Skeletal muscle satellite cell (primary cell): ENCODE measurements around the gene FKBP2.
"Not testable (repeated sequence)": the region's sequence is repeated elsewhere in the genome, so short reads cannot be mapped to it uniquely, and the experiment has no call there.

Source experiments
- H3K27me3 ChIP-seq: 2 replicates; pipeline ENCODE4 v1.7.0; 2013; ENCODE audit warnings: low read length; ENCODE audit not compliant: control insufficient read depth, insufficient read depth
- H3K36me3 ChIP-seq: 2 replicates; pipeline ENCODE4 v1.7.0; 2013; ENCODE audit warnings: mild to moderate bottlenecking, control low read depth, low read length; ENCODE audit not compliant: insufficient read depth
- H3K4me1 ChIP-seq: 2 replicates; pipeline ENCODE4 v1.7.0; 2013; ENCODE audit warnings: low read length; ENCODE audit not compliant: control insufficient read depth, insufficient read depth
- H3K4me2 ChIP-seq: 2 replicates; pipeline ENCODE4 v1.7.0; 2013; ENCODE audit warnings: mild to moderate bottlenecking, low read length
- H3K4me3 ChIP-seq: 2 replicates; pipeline ENCODE4 v1.7.0; 2013; ENCODE audit warnings: low read length
- H3K9ac ChIP-seq: 2 replicates; pipeline ENCODE4 v1.7.0; 2013; ENCODE audit warnings: mild to moderate bottlenecking, low read depth, low read length, moderate library complexity
- H3K9me3 ChIP-seq: replicated peaks from 2 replicates; pipeline ENCODE4 v1.7.0; 2013; ENCODE audit warnings: mild to moderate bottlenecking, control low read depth, low read length

The FKBP2 gene

DNA sequence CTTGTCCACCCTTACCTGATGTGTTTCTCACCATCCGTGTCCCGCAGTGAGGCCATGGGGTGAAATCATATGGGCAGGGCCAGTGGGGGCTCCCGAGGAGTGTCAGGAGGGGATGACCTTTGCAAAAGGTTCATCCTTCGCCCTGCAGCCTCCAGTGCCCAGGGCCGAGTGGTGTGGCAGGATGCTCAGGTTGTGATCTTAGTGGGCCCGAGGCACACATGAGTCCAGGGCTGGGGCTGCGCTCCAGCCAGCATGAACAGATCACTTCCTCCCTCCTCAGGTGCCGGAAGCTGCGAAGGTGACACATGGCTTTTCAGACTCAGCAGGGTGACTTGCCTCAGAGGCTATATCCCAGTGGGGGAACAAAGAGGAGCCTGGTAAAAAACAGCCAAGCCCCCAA, 2.8 kb upstream of the FKBP2 start:
- H3K9ac ChIP-seq: no peak overlapping the region
- no peak overlapping the region for H3K4me3 ChIP-seq
- H3K4me1 ChIP-seq: peaks cover 35% of the 10 kb centered on the region

DNA sequence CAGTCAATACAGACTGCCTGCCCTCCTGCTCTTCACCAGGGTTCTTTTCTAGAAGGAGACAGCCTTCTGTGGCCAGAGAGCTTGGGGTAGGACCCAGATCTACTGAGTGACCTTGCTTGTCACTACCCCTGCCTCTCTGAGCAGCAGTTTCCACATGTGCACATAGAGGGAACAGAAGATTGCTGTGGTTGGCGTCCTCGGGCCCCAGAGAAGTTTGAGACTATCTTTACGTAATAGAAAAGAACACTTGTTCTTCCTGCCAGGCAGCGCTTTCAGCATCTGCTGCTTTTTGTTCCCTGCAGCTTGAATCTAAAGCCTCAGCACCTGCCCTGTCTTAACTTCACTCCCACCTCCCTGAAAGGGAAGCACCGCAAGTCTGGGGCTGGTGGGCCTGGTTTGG, 1.9 kb upstream of the FKBP2 start:
- H3K4me3 ChIP-seq: no peak overlapping the region
- H3K4me1 ChIP-seq: peaks cover 38% of the 10 kb centered on the region
- H3K27me3 ChIP-seq: no peaks in the 10 kb centered on the region
- no peak overlapping the region for H3K9ac ChIP-seq
- H3K4me2 ChIP-seq: no peak overlapping the region
- H3K9me3 ChIP-seq: no peaks in the 10 kb centered on the region
- H3K36me3 ChIP-seq: peaks cover 22% of the 10 kb centered on the region

More for the DNA sequence above, 2.8 kb upstream of the FKBP2 start:
- Histone ChIP-seq H3K27me3 (no peaks in the 10 kb centered on the region), H3K36me3 (peaks cover 15% of the 10 kb centered on the region), H3K9me3 (no peaks in the 10 kb centered on the region), H3K4me2 (no peak overlapping the region)

DNA sequence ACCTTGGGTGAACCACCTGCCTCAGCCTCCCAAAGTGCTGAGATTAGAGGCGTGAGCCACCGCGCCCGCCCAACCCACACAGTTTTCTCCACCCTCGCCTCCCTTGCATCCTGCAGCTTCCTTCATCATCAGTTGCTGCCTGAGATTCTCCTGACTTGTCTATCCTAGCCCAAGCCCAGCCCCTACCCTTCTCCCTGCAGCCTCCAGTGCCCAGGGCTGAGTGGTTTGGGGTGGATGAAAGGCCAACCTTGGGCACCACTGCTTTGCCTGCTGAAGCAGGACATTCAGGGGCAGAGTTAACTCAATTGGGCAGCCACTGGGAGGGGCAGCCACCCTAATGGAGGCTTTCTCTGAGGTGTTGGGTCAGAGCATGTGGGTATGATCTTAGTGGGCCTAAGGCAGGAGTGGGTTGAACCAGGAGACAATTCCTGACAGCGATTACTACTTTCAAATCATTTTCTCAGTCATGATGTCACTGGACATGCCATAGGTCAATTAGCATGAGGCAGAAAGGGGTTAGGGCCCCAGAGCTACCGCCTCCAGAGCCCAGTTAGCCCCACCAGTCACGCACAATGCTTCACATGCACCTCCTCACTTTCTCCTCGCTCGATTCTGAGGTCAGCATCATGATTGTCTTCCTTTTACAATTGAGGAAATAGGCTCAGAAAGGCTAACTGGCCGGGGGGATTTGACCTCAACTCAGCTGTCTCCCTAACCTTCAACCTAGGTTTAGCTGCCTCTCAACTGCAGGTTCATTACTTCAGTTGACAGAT, 1.0 kb upstream of the FKBP2 start:
- H3K9ac ChIP-seq: peak overlapping the region; percentile 88
- peaks cover 43% of the 10 kb centered on the region for H3K4me1 ChIP-seq
- H3K9me3 ChIP-seq: no peaks in the 10 kb centered on the region
- H3K4me3 ChIP-seq: peak overlapping the region; percentile 89
- peak overlapping the region; percentile 89 for H3K4me2 ChIP-seq
- H3K27me3 ChIP-seq: no peaks in the 10 kb centered on the region
- peaks cover 27% of the 10 kb centered on the region for H3K36me3 ChIP-seq

DNA sequence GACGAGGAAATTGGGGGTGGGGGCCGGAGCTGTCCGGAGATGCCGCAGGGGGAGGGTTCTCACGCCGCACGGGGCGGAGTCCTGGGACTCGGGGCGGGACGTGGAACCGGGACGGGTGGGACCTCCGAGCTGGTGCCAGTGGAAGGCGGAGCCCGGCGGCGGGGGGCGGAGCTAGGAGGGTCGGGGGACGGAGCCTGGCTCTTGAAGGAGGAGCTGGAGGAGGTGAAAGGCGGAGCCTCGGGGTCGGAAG, 271 bp downstream of the FKBP2 start:
- Histone ChIP-seq H3K4me2 (peak overlapping the region; percentile 89), H3K27me3 (no peaks in the 10 kb centered on the region), H3K9ac (peak overlapping the region; percentile 88), H3K9me3 (no peaks in the 10 kb centered on the region), H3K4me1 (peaks cover 38% of the 10 kb centered on the region), H3K36me3 (peaks cover 24% of the 10 kb centered on the region), H3K4me3 (peak overlapping the region; percentile 89)

DNA sequence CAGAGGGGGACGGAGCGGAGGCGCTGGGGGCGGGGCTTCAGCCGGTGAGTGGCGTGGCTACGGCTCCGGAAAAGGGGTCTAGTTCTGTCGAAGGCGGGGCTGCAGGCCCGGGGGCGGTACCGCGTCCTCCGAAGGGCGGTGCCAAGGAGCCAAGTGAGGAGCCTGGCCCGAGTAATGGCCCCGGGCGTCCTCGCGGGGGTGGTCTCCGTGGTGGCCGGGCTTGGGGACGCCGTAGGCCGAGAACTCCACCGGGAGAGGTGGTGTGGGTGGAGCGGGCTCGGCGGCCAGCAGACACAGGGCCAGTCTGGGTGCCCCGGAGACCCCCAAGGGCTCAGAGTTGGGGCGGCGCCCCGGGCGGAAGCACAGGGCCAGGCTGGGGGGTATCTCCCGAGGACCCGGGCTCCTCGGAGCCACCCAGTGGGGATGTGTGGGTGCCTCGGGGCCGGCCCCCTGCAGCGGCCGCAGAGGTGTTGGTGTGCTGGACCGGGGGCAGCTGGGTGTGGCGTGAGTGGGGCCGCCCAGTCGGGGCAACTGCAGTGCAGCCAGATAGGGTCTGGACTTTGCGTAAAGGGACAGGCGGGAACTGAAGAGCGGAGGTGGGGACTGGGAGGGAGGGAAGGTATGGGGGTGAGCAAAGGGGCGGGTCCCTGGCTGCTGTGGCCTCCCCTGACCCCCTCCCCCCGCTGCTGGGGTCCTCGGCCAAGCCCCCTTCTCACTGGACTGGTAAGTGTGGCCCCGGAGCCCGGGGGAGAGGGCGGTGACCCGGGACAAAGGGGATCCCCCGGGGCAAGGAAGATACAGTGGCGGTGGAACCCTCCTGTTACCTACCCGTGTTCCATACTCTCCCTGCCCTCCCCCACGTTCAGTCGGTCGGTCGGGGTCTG, 838 bp downstream of the FKBP2 start:
- Histone ChIP-seq H3K4me3 (peak overlapping the region; percentile 100), H3K4me2 (peak overlapping the region; percentile 85), H3K36me3 (peaks cover 24% of the 10 kb centered on the region), H3K9ac (peak overlapping the region; percentile 97), H3K27me3 (no peaks in the 10 kb centered on the region), H3K9me3 (no peaks in the 10 kb centered on the region), H3K4me1 (peaks cover 38% of the 10 kb centered on the region)

DNA sequence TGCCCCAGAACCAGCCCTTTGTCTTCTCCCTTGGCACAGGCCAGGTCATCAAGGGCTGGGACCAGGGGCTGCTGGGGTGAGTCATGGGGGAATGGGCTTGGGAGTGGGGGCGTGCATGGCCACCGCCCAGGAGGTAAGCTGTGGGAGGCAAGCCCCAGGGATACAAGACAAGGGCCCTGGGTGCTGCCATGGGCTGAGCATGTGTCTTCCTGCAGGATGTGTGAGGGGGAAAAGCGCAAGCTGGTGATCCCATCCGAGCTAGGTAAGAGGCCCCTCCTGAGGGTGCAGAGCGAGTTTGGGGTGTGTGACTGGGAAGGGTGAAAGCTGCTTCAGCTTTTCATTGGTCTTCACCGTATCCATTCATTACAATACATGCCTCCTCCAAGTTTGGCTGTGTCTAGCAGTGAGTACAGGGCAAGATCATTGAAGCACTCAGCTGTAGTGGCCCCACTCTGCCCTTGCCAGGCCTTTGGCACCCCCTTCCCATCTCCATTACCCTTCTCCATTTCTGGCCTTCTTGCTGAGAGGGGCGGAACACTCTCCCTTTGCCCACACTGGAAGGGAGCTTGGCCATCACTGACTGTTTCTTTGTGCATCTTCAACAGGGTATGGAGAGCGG, 2.5 kb downstream of the FKBP2 start:
- Histone ChIP-seq H3K4me2 (peak overlapping the region; percentile 85), H3K27me3 (no peaks in the 10 kb centered on the region), H3K4me3 (peak overlapping the region; percentile 100), H3K4me1 (peaks cover 48% of the 10 kb centered on the region), H3K36me3 (peaks cover 23% of the 10 kb centered on the region), H3K9ac (peak overlapping the region; percentile 97), H3K9me3 (no peaks in the 10 kb centered on the region)

DNA sequence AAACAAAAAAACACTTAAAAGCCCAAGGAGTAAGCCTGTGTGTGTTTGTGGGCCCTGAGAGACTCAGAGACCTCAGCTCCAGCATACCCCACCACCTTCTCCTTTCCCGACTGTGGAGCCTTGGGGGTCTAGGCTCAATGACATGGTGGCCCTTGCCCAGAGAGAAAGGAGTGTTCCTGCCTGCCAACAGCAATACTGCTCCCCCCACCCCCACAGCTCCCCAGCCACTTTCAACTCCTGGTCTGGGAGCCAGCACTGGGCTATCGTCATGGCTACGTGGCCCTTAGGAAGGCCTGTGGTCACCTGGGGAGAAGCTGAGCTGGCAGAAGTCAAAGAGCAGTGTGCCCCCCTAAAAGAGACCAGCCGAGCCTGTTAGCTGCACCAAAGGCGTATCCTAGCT, 3.2 kb downstream of the FKBP2 start:
- Histone ChIP-seq H3K9ac (peak overlapping the region; percentile 97), H3K27me3 (no peaks in the 10 kb centered on the region), H3K36me3 (peaks cover 16% of the 10 kb centered on the region), H3K9me3 (no peaks in the 10 kb centered on the region), H3K4me1 (peaks cover 48% of the 10 kb centered on the region), H3K4me2 (peak overlapping the region; percentile 85), H3K4me3 (peak overlapping the region; percentile 100)

DNA sequence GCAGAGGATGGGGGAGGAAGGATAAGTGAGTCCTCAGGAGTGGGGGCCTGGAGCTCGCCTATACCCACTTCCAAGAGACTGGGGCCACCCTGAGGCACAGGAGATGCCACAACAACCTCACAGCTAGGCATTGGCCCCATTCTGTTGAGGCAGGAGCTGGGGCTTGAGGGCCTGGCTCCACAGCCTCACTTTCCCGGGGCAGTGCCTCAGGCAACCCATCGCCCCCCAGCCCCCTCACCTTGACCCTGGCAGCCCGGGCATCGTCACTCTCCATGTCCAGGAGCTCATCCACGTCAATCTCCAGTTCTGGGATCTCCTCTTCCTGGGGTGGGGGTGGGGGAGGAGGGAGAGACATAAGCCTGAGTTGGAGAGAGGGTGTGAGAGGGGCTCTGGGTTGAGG, 4.1 kb downstream of the FKBP2 start:
- no peaks in the 10 kb centered on the region for H3K27me3 ChIP-seq
- H3K9ac ChIP-seq: peak overlapping the region; percentile 97
- H3K9me3 ChIP-seq: no peaks in the 10 kb centered on the region
- H3K4me3 ChIP-seq: peak overlapping the region; percentile 100
- peaks cover 47% of the 10 kb centered on the region for H3K4me1 ChIP-seq
- peaks cover 16% of the 10 kb centered on the region for H3K36me3 ChIP-seq
- H3K4me2 ChIP-seq: peak overlapping the region; percentile 85

DNA sequence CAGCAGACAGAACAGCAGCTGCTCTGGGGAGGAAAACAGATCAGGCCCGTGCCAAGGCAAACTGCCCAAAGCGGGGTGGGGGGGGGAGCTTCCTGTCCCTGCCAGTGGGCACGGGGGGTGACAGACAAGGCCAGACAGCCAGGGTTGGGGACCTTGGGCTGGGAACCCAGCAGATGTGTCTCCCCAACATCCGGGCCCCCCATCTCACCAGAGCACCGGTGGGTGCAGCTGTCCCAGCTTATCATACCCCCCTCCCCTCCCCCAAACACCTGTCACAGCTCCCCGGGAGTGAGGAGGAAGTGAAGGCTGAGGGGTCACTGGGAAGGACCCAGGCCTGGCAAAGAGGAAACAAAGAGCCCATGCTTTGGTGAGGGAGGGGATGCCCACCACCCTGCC, 4.5 kb downstream of the FKBP2 start:
- peak overlapping the region; percentile 100 for H3K4me3 ChIP-seq
- peaks cover 16% of the 10 kb centered on the region for H3K36me3 ChIP-seq
- no peaks in the 10 kb centered on the region for H3K9me3 ChIP-seq
- peaks cover 43% of the 10 kb centered on the region for H3K4me1 ChIP-seq
- peak overlapping the region; percentile 97 for H3K9ac ChIP-seq
- peak overlapping the region; percentile 85 for H3K4me2 ChIP-seq
- H3K27me3 ChIP-seq: no peaks in the 10 kb centered on the region

DNA sequence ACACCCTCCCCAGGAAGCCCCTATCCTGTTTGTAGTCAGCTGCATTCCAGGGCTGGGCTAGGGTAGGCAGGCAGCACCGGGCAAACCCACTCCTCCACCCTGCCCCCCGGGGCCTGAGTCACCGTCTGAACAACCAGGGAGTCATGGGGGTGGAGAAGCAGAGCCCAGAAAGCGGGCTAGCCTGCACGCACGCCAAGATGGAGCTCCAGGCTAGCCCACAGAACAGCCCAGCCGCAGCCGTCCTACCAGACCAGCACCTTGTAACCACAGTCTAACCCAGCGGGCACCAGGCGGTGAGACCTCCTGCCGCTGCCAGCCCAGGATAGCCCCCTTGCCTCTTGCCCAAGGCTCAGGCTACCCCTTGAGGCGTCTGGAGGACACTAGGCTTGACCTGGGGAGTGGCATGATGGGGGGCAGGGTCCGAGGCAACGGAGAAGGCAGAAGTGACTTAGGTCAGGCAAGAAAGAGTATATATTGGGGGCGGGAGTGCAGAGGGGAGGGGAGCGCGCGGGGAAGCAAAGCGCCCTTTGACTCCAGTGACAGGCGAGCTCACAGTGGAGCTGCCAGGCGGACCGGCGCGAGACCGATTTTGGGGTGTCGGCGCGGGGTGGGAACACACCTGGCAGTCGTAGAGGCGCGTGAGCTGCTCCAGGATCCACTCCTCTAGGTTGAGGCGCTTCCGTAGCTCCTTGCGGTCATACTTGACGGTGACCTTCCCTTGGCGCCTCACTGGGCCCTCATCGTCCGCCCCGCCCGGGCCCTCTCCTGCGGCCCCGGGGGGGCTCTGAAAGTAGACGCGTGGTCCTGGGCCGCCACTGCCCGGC, 5.1 kb downstream of the FKBP2 start:
- Histone ChIP-seq H3K9me3 (no peaks in the 10 kb centered on the region), H3K9ac (peak overlapping the region; percentile 97), H3K4me1 (peaks cover 45% of the 10 kb centered on the region), H3K4me3 (peak overlapping the region; percentile 100), H3K27me3 (no peaks in the 10 kb centered on the region), H3K4me2 (peak overlapping the region; percentile 85), H3K36me3 (peaks cover 16% of the 10 kb centered on the region)

DNA sequence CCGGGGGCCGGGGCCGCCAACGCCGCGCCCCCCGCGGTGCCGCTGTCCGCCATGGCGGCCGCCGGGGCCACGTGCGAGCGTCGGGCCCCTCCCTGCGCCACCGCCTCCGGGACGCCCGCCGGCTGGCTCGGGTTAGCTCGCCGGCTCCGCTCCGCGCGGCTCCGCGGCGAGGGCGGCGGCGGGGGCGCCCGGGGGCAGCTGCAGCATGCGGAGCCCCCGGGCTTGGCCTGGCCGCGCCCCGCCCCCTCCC, 5.7 kb downstream of the FKBP2 start:
- Histone ChIP-seq H3K4me3 (peak overlapping the region; percentile 100), H3K4me2 (peak overlapping the region; percentile 85), H3K9ac (peak overlapping the region; percentile 97), H3K4me1 (peaks cover 46% of the 10 kb centered on the region), H3K36me3 (peaks cover 16% of the 10 kb centered on the region)
- H3K9me3 ChIP-seq, H3K27me3 ChIP-seq: not testable (repeated sequence)
